HCT116 (cell line): ENCODE results near the gene ZNF804B. TPM values are rescaled to one million over a fixed set of nuclear protein-coding genes. Genes with fewer than 3 reads are reported as not detected.

Source experiments
- ATAC-seq: fragments of 200-7000 bp; cut with Tn5 transposase; 2 replicates; pipeline ENCODE4 v1.9.1; 2020; ENCODE audit warnings: mild to moderate bottlenecking, moderate library complexity
- BruUV-seq: library from RNA; stranded (reverse); fragments of 400-500 nt; replicated peaks from 2 replicates; lab custom pipeline; 2021; lab: Mats Ljungman, UMichigan
- CTCF ChIA-PET: fragments of 300-600 bp; sonication (Branson Sonifier 250); formaldehyde crosslinking; loops from one replicate; lab custom pipeline; 2021; ENCODE audit warnings: antibody characterized with exemption; lab: Charles Lee
- POLR2A ChIA-PET: fragments of 300-600, 350-600 bp; sonication (Branson Sonifier 250); formaldehyde crosslinking; loops from one replicate; lab custom pipeline; 2021; ENCODE audit warnings: antibody characterized with exemption; lab: Charles Lee
- RAD21 ChIA-PET, 2 experiments: fragments of 300-600 bp; sonication (Branson Sonifier 250); formaldehyde crosslinking; loops; one replicate each; lab custom pipeline; 2023; ENCODE audit warnings: low total read pairs in 2 of 2; ENCODE audit not compliant: uncharacterized antibody in 2 of 2, unreplicated experiment in 2 of 2, low non-redundant PET in 1 of 2; lab: Charles Lee
- DNase-seq: peaks from one replicate; pipeline ENCODE4 v3.0.0-alpha.2; 2010; ENCODE audit warnings: low read depth, low spot score
- H2AFZ ChIP-seq: fragments of 200-600 bp; shearing (Covaris generic), sonication (generic); 2 replicates; pipeline ENCODE4 v1.6.1; 2017; ENCODE audit warnings: low read depth, mixed run types, mixed read lengths, antibody characterized with exemption, low read length; ENCODE audit not compliant: poor library complexity, severe bottlenecking
- H3K27ac ChIP-seq: 2 replicates; pipeline ENCODE4 v1.5.1; 2012; ENCODE audit warnings: low read depth, low read length
- H3K27me3 ChIP-seq: fragments of 200-600 bp; sonication (generic); 2 replicates; pipeline ENCODE4 v1.6.1; 2016; ENCODE audit warnings: mixed run types, low read length, mixed read lengths; ENCODE audit not compliant: insufficient read depth
- H3K36me3 ChIP-seq, 2 experiments: fragments of 200-500 bp in 1 of 2; fragments of 200-600 bp in 1 of 2; sonication (Bioruptor generic) in 1 of 2; sonication (generic) in 1 of 2; 2 replicates each; pipeline versions ENCODE4 v1.5.1 to v1.6.1; 2014 to 2016; ENCODE audit warnings: low read length in 2 of 2, inconsistent platforms in 1 of 2, mixed read lengths in 1 of 2, mixed run types in 1 of 2; ENCODE audit not compliant: insufficient read depth in 2 of 2, control insufficient read depth in 1 of 2
- H3K4me1 ChIP-seq, 2 experiments: fragments of 200-600 bp in 1 of 2; sonication (generic) in 1 of 2; 2 replicates each; pipeline versions ENCODE4 v1.5.1 to v1.6.1; 2012 to 2017; ENCODE audit warnings: low read length in 2 of 2, inconsistent platforms in 1 of 2, mild to moderate bottlenecking in 1 of 2, mixed read lengths in 1 of 2, mixed run types in 1 of 2, moderate library complexity in 1 of 2; ENCODE audit not compliant: insufficient read depth in 2 of 2, control insufficient read depth in 1 of 2
- H3K4me2 ChIP-seq: fragments of 200-600 bp; sonication (generic); 2 replicates; pipeline ENCODE4 v1.6.1; 2017; ENCODE audit warnings: mixed run types, low read length, mixed read lengths
- H3K4me3 ChIP-seq, 2 experiments: fragments of 200-600 bp in 1 of 2; sonication (generic) in 1 of 2; replicated peaks in 1 of 2; 2 replicates each; pipeline ENCODE4 v1.5.1; 2011 to 2016; ENCODE audit warnings: low read length in 2 of 2, control low read depth in 1 of 2, low read depth in 1 of 2, mild to moderate bottlenecking in 1 of 2, mixed read lengths in 1 of 2, mixed run types in 1 of 2
- H3K79me2 ChIP-seq: fragments of 200-600 bp; sonication (generic); 2 replicates; pipeline ENCODE4 v1.6.1; 2017; ENCODE audit warnings: mild to moderate bottlenecking, mixed run types, low read length, moderate library complexity, mixed read lengths; ENCODE audit not compliant: insufficient read depth
- H3K9ac ChIP-seq: fragments of 200-600 bp; sonication (generic); 2 replicates; pipeline ENCODE4 v1.6.1; 2016; ENCODE audit warnings: low read length, mixed read lengths
- H3K9me2 ChIP-seq: fragments of 200-600 bp; sonication (generic), shearing (Covaris generic); 2 replicates; pipeline ENCODE4 v1.6.1; 2017; ENCODE audit warnings: mixed run types, mild to moderate bottlenecking, moderate library complexity; ENCODE audit not compliant: insufficient read depth
- H3K9me3 ChIP-seq, 2 experiments: fragments of 200-500 bp in 1 of 2; fragments of 200-600 bp in 1 of 2; sonication (Bioruptor generic) in 1 of 2; sonication (generic) in 1 of 2; 2 replicates each; pipeline ENCODE4 v1.6.1; 2014 to 2017; ENCODE audit warnings: low read length in 2 of 2, mixed read lengths in 2 of 2, inconsistent platforms in 1 of 2, low read depth in 1 of 2, mild to moderate bottlenecking in 1 of 2, mixed run types in 1 of 2, moderate library complexity in 1 of 2; ENCODE audit not compliant: control insufficient read depth in 1 of 2, insufficient read depth in 1 of 2
- H4K20me1 ChIP-seq: fragments of 200-600 bp; sonication (generic), shearing (Covaris generic); 2 replicates; pipeline ENCODE4 v1.6.1; 2017; ENCODE audit warnings: mixed run types, mild to moderate bottlenecking, moderate library complexity; ENCODE audit not compliant: insufficient read depth
- CBX3 ChIP-seq: IDR thresholded peaks from 2 replicates; pipeline ENCODE4 v1.6.1; 2012; ENCODE audit warnings: low read depth
- CEBPB ChIP-seq: IDR thresholded peaks from 2 replicates; pipeline ENCODE4 v1.6.1; 2012; ENCODE audit warnings: low read depth
- CTCF ChIP-seq, 3 experiments: fragments of 200-600 bp in 1 of 3; sonication (generic) in 1 of 3; IDR thresholded peaks in 2 of 3; conservative IDR thresholded peaks in 1 of 3; 2 replicates each; pipeline ENCODE4 v1.5.1; 2012 to 2017; ENCODE audit warnings: low read depth in 2 of 3, low read length in 2 of 3, antibody characterized with exemption in 1 of 3, borderline replicate concordance in 1 of 3, control low read depth in 1 of 3, mild to moderate bottlenecking in 1 of 3, mixed read lengths in 1 of 3, mixed run types in 1 of 3, moderate library complexity in 1 of 3; ENCODE audit not compliant: insufficient read depth in 1 of 3
- EGR1 ChIP-seq: IDR thresholded peaks from 2 replicates; pipeline ENCODE4 v1.6.1; 2012; ENCODE audit warnings: low read depth
- EZH2 ChIP-seq: fragments of 200-600 bp; sonication (generic); IDR thresholded peaks from 2 replicates; pipeline ENCODE4 v1.6.1; 2017; ENCODE audit warnings: antibody characterized with exemption, mixed run types
- MAX ChIP-seq: IDR thresholded peaks from 2 replicates; pipeline ENCODE4 v1.6.1; 2012
- POLR2AphosphoS5 ChIP-seq: IDR thresholded peaks from 2 replicates; pipeline ENCODE4 v1.6.1; 2011; ENCODE audit warnings: mild to moderate bottlenecking, low read depth, low read length, moderate library complexity
- RAD21 ChIP-seq: IDR thresholded peaks from 2 replicates; pipeline ENCODE4 v1.6.1; 2012; ENCODE audit warnings: low read depth, mild to moderate bottlenecking
- REST ChIP-seq: IDR thresholded peaks from 2 replicates; pipeline ENCODE4 v1.6.1; 2012; ENCODE audit warnings: low read depth
- SP1 ChIP-seq: IDR thresholded peaks from 2 replicates; pipeline ENCODE4 v1.6.1; 2012; ENCODE audit warnings: low read depth
- SRF ChIP-seq: IDR thresholded peaks from 2 replicates; pipeline ENCODE4 v1.6.1; 2012; ENCODE audit warnings: low read depth
- TCF7L2 ChIP-seq: IDR thresholded peaks from 2 replicates; pipeline ENCODE4 v1.7.0; 2011; ENCODE audit warnings: borderline replicate concordance, inconsistent platforms; ENCODE audit not compliant: insufficient read depth, insufficient read length; ENCODE audit errors: extremely low read depth
- ZBTB33 ChIP-seq: IDR thresholded peaks from 2 replicates; pipeline ENCODE4 v1.6.1; 2011; ENCODE audit warnings: mild to moderate bottlenecking, low read length, moderate library complexity; ENCODE audit not compliant: insufficient replicate concordance; ENCODE audit errors: extremely low read depth
- ZFX ChIP-seq: fragments of 450-650 bp; IDR thresholded peaks from 2 replicates; pipeline ENCODE4 v1.6.1; 2017
- ZNF274 ChIP-seq: fragments of 200-500 bp; sonication (Bioruptor generic); IDR thresholded peaks from 2 replicates; pipeline ENCODE4 v1.6.1; 2014; ENCODE audit warnings: mild to moderate bottlenecking, low read depth, low read length, inconsistent platforms
- intact Hi-C: fragments of 100-400 bp; cut with micrococcal nuclease; formaldehyde crosslinking; loops from 2 replicates; pipeline ENCODE4 v1.10.0; 2022
- total RNA-seq: library from RNA; stranded (reverse); gene quantifications from one replicate; pipeline ENCODE4 v1.2.1, GENCODE V29; 2021; ENCODE audit not compliant: unreplicated experiment

Gene ZNF804B
- total RNA-seq, 1 experiment from 2014 or later = not detected

GRCh38 chr7:89265631-89266030 lies 506.1 kb downstream of the ZNF804B start:
- H3K4me3 ChIP-seq = no peak overlapping the region
- TF ChIP-seq POLR2AphosphoS5 (no peak), REST (no peak), ZBTB33 (no peak), RAD21 (no peak), SRF (no peak), SP1 (no peak), CBX3 (no peak), TCF7L2 (no peak), MAX (no peak), EZH2 (no peak), ZFX (no peak), CEBPB (no peak), CTCF (IDR thresholded peaks at IDR 0.05 in 2 of 3, conservative IDR thresholded peaks at IDR 0.05 in 1 of 3; ENCODE audit: borderline replicate concordance in 1 of 3, insufficient read depth in 1 of 3, low read depth in 2 of 3, low read length in 2 of 3) (no peak), ZNF274 (no peak), EGR1 (no peak)
- TF ChIP-seq, all 23 proteins: peak for 0
- no peaks in the 10 kb centered on the region for H3K79me2 ChIP-seq
- H3K9ac ChIP-seq = no peak overlapping the region
- DNase-seq (no peak), ATAC-seq (no peak)
- ChIA-PET CTCF (no interaction called here), RAD21 (no interaction called here), POLR2A (no interaction called here)
- no peaks in the 10 kb centered on the region for H3K36me3 ChIP-seq
- no peak overlapping the region for H2AFZ ChIP-seq
- no TSS peak for BruUV-seq
- no peaks in the 10 kb centered on the region; a peak in 1 of 4 replicates for H3K9me3 ChIP-seq
- no peak overlapping the region for H3K4me2 ChIP-seq
- H4K20me1 ChIP-seq = no peaks in the 10 kb centered on the region
- no peaks in the 10 kb centered on the region for H3K4me1 ChIP-seq
- intact Hi-C loops = no loop called here
- no peaks in the 10 kb centered on the region for H3K9me2 ChIP-seq
- no peak overlapping the region for H3K27ac ChIP-seq
- no peaks in the 10 kb centered on the region for H3K27me3 ChIP-seq
